ENCODE results near the gene EBI3.

GRCh38 chr19:4278010-4278409 is 48.7 kb downstream of the EBI3 start:
- TF ChIP-seq CTCF (conservative IDR thresholded peaks at IDR 0.05; ENCODE audit: low read depth, low read length) (no peak), EZH2 (IDR thresholded peaks at IDR 0.05; ENCODE audit: borderline replicate concordance, low read depth, low read length, poor library complexity, severe bottlenecking) (no peak)
